Neural cell (in vitro differentiated cells): Measurements from ENCODE around the gene KCNJ6.

Source experiments
- CTCF ChIP-seq: fragments of 450-650 bp; IDR thresholded peaks from 2 replicates; pipeline ENCODE4 v1.5.1; 2014; ENCODE audit warnings: antibody characterized with exemption, mild to moderate bottlenecking, moderate library complexity; ENCODE audit not compliant: poor library complexity, severe bottlenecking
- EP300 ChIP-seq: fragments of 450-650 bp; conservative IDR thresholded peaks from 2 replicates; pipeline ENCODE4 v1.6.1; 2014; ENCODE audit warnings: antibody characterized with exemption, mild to moderate bottlenecking, moderate library complexity; ENCODE audit not compliant: poor library complexity, severe bottlenecking
- EZH2 ChIP-seq: fragments of 200-600, 300-800 bp; shearing (Covaris generic), sonication (generic); IDR thresholded peaks from 2 replicates; pipeline ENCODE4 v1.6.1; 2014; ENCODE audit warnings: antibody characterized with exemption, low read length, borderline replicate concordance, mild to moderate bottlenecking; ENCODE audit not compliant: insufficient read depth, poor library complexity, severe bottlenecking
- POLR2AphosphoS5 ChIP-seq: IDR thresholded peaks from 2 replicates; pipeline ENCODE4 v1.6.1; 2012
- RAD21 ChIP-seq: fragments of 450-650 bp; conservative IDR thresholded peaks from 2 replicates; pipeline ENCODE4 v1.6.1; 2014; ENCODE audit warnings: antibody characterized with exemption, mild to moderate bottlenecking, moderate library complexity
- SMC3 ChIP-seq: fragments of 450-650 bp; conservative IDR thresholded peaks from 2 replicates; pipeline ENCODE4 v1.6.1; 2014; ENCODE audit warnings: antibody characterized with exemption, mild to moderate bottlenecking, moderate library complexity; ENCODE audit not compliant: poor library complexity

- TF ChIP-seq CTCF (no peak), EZH2 (no peak), EP300 (no peak), RAD21 (no peak), POLR2AphosphoS5 (no peak), SMC3 (no peak)
These were observed 11.5 kb upstream of the KCNJ6 start for GRCh38 chr21:37927711-37928110.
